Measurements from ENCODE around the gene SASH1.

DNA sequence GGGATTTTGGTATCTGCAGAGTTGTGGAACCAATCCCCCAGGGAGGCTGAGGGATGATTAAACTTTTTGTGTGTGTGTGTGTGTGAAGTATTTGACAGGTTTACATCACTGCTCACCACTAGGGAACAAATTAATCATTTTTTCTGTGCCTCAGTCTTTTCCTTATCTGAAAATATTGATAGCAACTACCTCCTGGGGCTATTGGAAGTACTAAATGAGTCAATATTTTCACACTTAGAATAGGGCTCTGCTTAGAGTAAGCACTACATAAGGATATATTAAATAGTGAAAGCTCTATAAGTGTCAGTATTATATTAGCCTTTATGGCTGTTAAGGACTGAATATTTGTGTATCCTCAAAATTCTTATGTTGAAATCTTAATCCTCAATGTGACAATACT, 249.0 kb downstream of the SASH1 start:
- TF ChIP-seq EP300 (IDR thresholded peaks at IDR 0.05) (no peak), POLR2A (IDR thresholded peaks at IDR 0.05) (no peak)
- TF ChIP-seq, protein P1, sequence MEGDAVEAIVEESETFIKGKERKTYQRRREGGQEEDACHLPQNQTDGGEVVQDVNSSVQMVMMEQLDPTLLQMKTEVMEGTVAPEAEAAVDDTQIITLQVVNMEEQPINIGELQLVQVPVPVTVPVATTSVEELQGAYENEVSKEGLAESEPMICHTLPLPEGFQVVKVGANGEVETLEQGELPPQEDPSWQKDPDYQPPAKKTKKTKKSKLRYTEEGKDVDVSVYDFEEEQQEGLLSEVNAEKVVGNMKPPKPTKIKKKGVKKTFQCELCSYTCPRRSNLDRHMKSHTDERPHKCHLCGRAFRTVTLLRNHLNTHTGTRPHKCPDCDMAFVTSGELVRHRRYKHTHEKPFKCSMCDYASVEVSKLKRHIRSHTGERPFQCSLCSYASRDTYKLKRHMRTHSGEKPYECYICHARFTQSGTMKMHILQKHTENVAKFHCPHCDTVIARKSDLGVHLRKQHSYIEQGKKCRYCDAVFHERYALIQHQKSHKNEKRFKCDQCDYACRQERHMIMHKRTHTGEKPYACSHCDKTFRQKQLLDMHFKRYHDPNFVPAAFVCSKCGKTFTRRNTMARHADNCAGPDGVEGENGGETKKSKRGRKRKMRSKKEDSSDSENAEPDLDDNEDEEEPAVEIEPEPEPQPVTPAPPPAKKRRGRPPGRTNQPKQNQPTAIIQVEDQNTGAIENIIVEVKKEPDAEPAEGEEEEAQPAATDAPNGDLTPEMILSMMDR (IDR thresholded peaks at IDR 0.05), result no peak

All from tibial nerve (tissue), 4 donors.